ENCODE measurements around the gene HLA-DRA.

- no peak for TF ChIP-seq POLR2A (IDR thresholded peaks at IDR 0.05)
- TF ChIP-seq CTCF (IDR thresholded peaks at IDR 0.05): no peak
- no peak for TF ChIP-seq EP300 (IDR thresholded peaks at IDR 0.05)
These were observed 36.9 kb upstream of the HLA-DRA start for GRCh38 chr6:32402812-32403211.

Measured in sigmoid colon (tissue), 4 donors.